ENCODE data around the gene LMTK2.

LMTK2 gene

GRCh38 chr7:98171449-98171848 lies 64.8 kb downstream of the LMTK2 start:
- in situ Hi-C loops (cut with MboI; ENCODE audit: low sequenced_read_pairs): no loop called here

DNA sequence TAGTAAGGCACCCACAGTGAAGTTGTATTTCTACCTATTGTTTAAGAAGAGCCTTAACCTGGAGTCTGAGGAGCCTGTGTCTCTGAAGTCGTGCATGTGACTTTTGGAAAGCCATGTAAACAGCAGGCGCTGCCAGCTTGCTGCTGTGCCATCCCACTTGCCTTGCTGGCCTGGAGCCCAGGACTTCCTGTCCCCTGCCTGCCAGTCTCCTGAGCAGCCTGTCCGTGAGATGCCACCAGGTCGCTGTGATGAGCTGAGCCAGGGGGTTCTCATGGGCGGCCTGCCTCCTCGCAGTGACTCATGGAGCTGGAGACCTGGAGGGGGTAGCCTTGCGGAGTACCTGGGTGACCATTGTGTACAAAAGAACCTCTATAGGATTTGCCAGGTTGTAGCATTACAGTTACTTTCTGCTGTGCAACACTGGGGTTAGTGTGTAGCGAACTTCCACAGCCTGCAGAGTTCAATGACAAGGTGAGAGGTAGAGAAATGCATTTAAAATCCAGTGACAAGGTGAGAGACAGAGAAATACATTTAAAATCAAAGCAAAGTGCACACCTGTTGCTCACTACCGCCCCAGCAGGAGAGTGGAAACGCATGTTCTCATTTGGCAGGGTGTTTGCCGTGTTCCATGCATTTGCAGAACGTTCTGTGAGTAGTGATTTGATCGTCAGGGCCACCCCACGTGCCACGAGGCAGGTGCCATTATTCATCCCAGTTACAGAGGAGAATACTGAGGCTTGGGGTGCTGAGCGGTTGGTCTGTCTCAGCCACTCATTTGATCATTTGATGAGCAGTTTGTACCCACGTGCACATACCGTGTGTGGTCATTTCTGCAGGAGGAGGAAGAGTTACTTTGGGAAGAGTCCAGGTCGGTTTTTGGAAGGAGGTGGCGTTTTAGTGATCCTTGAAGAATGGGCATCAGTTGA lies 67.9 kb downstream of the LMTK2 start:
- in situ Hi-C loops (cut with MboI; ENCODE audit: low sequenced_read_pairs): no loop called here

GRCh38 chr7:98175260-98175940 lies 68.7 kb downstream of the LMTK2 start:
- in situ Hi-C loops (cut with MboI; ENCODE audit: low sequenced_read_pairs): no loop called here

GRCh38 chr7:98177553-98177952 lies 70.9 kb downstream of the LMTK2 start:
- in situ Hi-C loops (cut with MboI; ENCODE audit: low sequenced_read_pairs): no loop called here

- in situ Hi-C loops (cut with MboI; ENCODE audit: low sequenced_read_pairs): no loop called here
These were observed 71.7 kb downstream of the LMTK2 start for GRCh38 chr7:98178321-98178720.

- in situ Hi-C loops (cut with MboI; ENCODE audit: low sequenced_read_pairs): no loop called here
These were observed 72.3 kb downstream of the LMTK2 start for GRCh38 chr7:98178762-98179490.

DNA sequence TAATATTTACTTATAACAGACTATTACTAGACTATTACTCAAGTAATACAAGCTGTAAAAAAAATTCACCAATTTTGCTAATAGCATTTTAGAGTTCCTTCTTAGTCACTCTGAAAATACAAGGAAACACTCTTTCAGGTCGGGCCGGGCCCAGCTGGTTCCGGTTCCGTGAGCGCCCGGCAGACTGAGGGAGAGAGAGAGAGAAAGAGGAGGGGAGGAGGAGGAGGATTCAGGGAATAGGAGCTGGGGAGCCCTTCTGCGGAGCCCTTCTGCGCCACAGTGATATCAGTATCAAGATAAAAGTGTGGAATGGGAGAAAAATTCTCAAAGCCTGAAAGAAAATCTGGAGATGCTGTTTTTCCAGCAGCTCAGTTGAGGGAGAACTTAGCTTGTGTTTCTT lies 74.1 kb downstream of the LMTK2 start:
- in situ Hi-C loops (cut with MboI; ENCODE audit: low sequenced_read_pairs): loop anchor here (10.0 kb wide), 1 partner anchor 156 kb away; no protein-coding TSS in a partner anchor

GRCh38 chr7:98185101-98185500 lies 78.4 kb downstream of the LMTK2 start:
- in situ Hi-C loops (cut with MboI; ENCODE audit: low sequenced_read_pairs): loop anchor here (10.0 kb wide), 1 partner anchor 160 kb away; no protein-coding TSS in a partner anchor

- in situ Hi-C loops (cut with MboI; ENCODE audit: low sequenced_read_pairs): loop anchor here (10.0 kb wide), 1 partner anchor 162 kb away; no protein-coding TSS in a partner anchor
These were observed 79.9 kb downstream of the LMTK2 start for GRCh38 chr7:98186452-98187137.

GRCh38 chr7:98187138-98187502 lies 80.5 kb downstream of the LMTK2 start:
- in situ Hi-C loops (cut with MboI; ENCODE audit: low sequenced_read_pairs): loop anchor here (10.0 kb wide), 1 partner anchor 162 kb away; no protein-coding TSS in a partner anchor

GRCh38 chr7:98189559-98189958 lies 82.9 kb downstream of the LMTK2 start:
- in situ Hi-C loops (cut with MboI; ENCODE audit: low sequenced_read_pairs): loop anchor here (10.0 kb wide), 1 partner anchor 165 kb away; no protein-coding TSS in a partner anchor

DNA sequence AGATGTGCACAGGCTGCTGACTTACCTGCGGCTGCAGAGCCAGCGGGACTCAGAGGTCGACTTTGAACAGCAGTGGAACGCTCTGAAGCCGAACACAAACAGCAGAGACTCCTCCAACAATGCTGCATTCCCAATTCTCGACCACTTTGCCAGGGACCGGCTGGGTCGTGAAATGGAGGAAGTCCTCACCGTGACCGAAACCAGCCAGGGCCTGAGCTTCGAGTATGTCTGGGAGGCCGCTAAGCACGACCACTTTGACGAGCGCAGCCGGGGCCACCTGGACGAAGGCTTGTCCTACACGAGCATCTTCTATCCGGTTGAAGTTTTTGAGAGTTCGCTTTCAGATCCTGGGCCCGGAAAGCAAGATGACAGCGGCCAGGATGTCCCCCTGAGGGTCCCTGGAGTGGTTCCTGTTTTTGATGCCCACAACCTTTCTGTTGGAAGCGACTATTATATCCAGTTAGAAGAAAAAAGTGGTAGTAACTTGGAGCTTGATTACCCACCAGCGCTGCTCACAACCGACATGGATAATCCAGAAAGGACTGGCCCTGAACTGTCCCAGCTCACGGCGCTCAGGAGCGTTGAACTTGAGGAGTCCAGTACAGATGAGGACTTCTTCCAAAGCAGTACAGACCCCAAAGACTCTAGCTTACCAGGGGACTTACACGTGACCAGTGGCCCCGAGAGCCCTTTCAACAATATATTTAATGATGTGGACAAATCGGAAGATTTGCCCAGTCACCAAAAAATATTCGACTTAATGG lies 85.2 kb downstream of the LMTK2 start:
- in situ Hi-C loops (cut with MboI; ENCODE audit: low sequenced_read_pairs): no loop called here

GRCh38 chr7:98192781-98193457 lies 86.3 kb downstream of the LMTK2 start:
- in situ Hi-C loops (cut with MboI; ENCODE audit: low sequenced_read_pairs): no loop called here

GRCh38 chr7:98193474-98194180 lies 87.0 kb downstream of the LMTK2 start:
- in situ Hi-C loops (cut with MboI; ENCODE audit: low sequenced_read_pairs): no loop called here

GRCh38 chr7:98194186-98194585 lies 87.5 kb downstream of the LMTK2 start:
- in situ Hi-C loops (cut with MboI; ENCODE audit: low sequenced_read_pairs): no loop called here

GRCh38 chr7:98194672-98195457 lies 88.2 kb downstream of the LMTK2 start:
- in situ Hi-C loops (cut with MboI; ENCODE audit: low sequenced_read_pairs): no loop called here

- in situ Hi-C loops (cut with MboI; ENCODE audit: low sequenced_read_pairs): no loop called here
These were observed 90.3 kb downstream of the LMTK2 start for GRCh38 chr7:98196706-98197605.
